MCF 10A (cell line): Measurements from ENCODE around the gene ZFP37. TPM values are rescaled to one million over a fixed set of nuclear protein-coding genes. Genes with fewer than 3 reads are reported as not detected.
A peak's percentile ranks its signal among the peaks of the same experiment; 100 is the strongest.
"Not testable (repeated sequence)": the region's sequence is repeated elsewhere in the genome, so short reads cannot be mapped to it uniquely, and the experiment has no call there.

Experiments used
- BruUV-seq: library from RNA; stranded (reverse); fragments of 400-500 nt; replicated peaks from 2 replicates; lab custom pipeline; 2021; lab: Mats Ljungman, UMichigan
- CTCF ChIA-PET: fragments of 300-600 bp; sonication (Branson Sonifier 250); formaldehyde crosslinking; extraction: SDS; loops from one replicate; lab custom pipeline; 2021; ENCODE audit warnings: antibody characterized with exemption, inconsistent platforms; lab: Yijun Ruan, JAX
- POLR2A ChIA-PET: fragments of 300-600, 350-650 bp; sonication (Branson Sonifier 250); formaldehyde crosslinking; extraction: SDS; loops from one replicate; lab custom pipeline; 2020; ENCODE audit warnings: antibody characterized with exemption, inconsistent platforms; lab: Yijun Ruan, JAX
- DNase-seq: peaks from one replicate; pipeline ENCODE4 v3.0.0-alpha.2; 2018; ENCODE audit not compliant: unreplicated experiment
- H3K27ac Mint-ChIP-seq: one replicate; pipeline ENCODE4 v1.8.0; 2022; ENCODE audit warnings: mild to moderate bottlenecking, low read depth, mixed read lengths; ENCODE audit not compliant: unreplicated experiment
- H3K27me3 Mint-ChIP-seq: one replicate; pipeline ENCODE4 v1.8.0; 2022; ENCODE audit warnings: mixed read lengths; ENCODE audit not compliant: insufficient read depth, unreplicated experiment
- H3K36me3 Mint-ChIP-seq: one replicate; pipeline ENCODE4 v1.8.0; 2022; ENCODE audit warnings: mild to moderate bottlenecking, moderate library complexity, mixed read lengths; ENCODE audit not compliant: insufficient read depth, unreplicated experiment
- H3K4me1 Mint-ChIP-seq: one replicate; pipeline ENCODE4 v1.8.0; 2022; ENCODE audit warnings: mixed read lengths; ENCODE audit not compliant: insufficient read depth, unreplicated experiment
- H3K4me3 Mint-ChIP-seq: one replicate; pipeline ENCODE4 v1.8.0; 2022; ENCODE audit warnings: mild to moderate bottlenecking, moderate library complexity, mixed read lengths; ENCODE audit not compliant: unreplicated experiment
- H3K9me3 Mint-ChIP-seq: one replicate; pipeline ENCODE4 v1.8.0; 2022; ENCODE audit warnings: mixed read lengths; ENCODE audit not compliant: unreplicated experiment
- CTCF ChIP-seq: fragments of 200-600 bp; IDR thresholded peaks from one replicate; pipeline ENCODE4 v1.8.0; 2022; ENCODE audit warnings: antibody characterized with exemption, mild to moderate bottlenecking; ENCODE audit not compliant: unreplicated experiment
- intact Hi-C: fragments of 100-400 bp; cut with micrococcal nuclease; formaldehyde crosslinking; loops from 2 replicates; pipeline ENCODE4 v1.14.1; 2022
- total RNA-seq: library from RNA; stranded (reverse); gene quantifications from 2 replicates; pipeline ENCODE4 v1.2.3, GENCODE V29; 2022

ZFP37 gene
- total RNA-seq, 1 experiment from 2014 or later = 3.5 TPM

- H3K36me3 Mint-ChIP-seq, intact Hi-C loops, BruUV-seq, H3K4me3 Mint-ChIP-seq, H3K4me1 Mint-ChIP-seq, H3K27ac Mint-ChIP-seq, CTCF ChIA-PET, DNase-seq, POLR2A ChIA-PET, H3K27me3 Mint-ChIP-seq, H3K9me3 Mint-ChIP-seq: not testable (repeated sequence)
Measured at GRCh38 chr9:113062256-113062931, 5.9 kb upstream of the ZFP37 start.

- intact Hi-C loops, H3K9me3 Mint-ChIP-seq, H3K27ac Mint-ChIP-seq, H3K4me3 Mint-ChIP-seq, BruUV-seq, H3K27me3 Mint-ChIP-seq, H3K36me3 Mint-ChIP-seq, H3K4me1 Mint-ChIP-seq, DNase-seq, POLR2A ChIA-PET, CTCF ChIA-PET: not testable (repeated sequence)
Measured at GRCh38 chr9:113061072-113061850, 4.7 kb upstream of the ZFP37 start.

- H3K27me3 Mint-ChIP-seq, POLR2A ChIA-PET, H3K27ac Mint-ChIP-seq, H3K9me3 Mint-ChIP-seq, H3K4me3 Mint-ChIP-seq, CTCF ChIA-PET, BruUV-seq, H3K4me1 Mint-ChIP-seq, H3K36me3 Mint-ChIP-seq, DNase-seq, intact Hi-C loops: not testable (repeated sequence)
Measured at GRCh38 chr9:113059581-113060284, 3.2 kb upstream of the ZFP37 start.

GRCh38 chr9:113057193-113057592 lies 669 bp upstream of the ZFP37 start:
- H3K27me3 Mint-ChIP-seq = no peaks in the 10 kb centered on the region
- no peak for TF ChIP-seq CTCF
- ChIA-PET CTCF (no interaction called here), POLR2A (interaction anchor here (0.6 to 1.0 kb wide), 4 partner anchors 10 to 97 kb away, joined by 3 to 7 read pairs (median 5); no protein-coding TSS in a partner anchor)
- H3K36me3 Mint-ChIP-seq = no peaks in the 10 kb centered on the region
- intact Hi-C loops = no loop called here
- no peak overlapping the region for H3K4me3 Mint-ChIP-seq
- no peak overlapping the region for H3K27ac Mint-ChIP-seq
- no peak for DNase-seq
- no peaks in the 10 kb centered on the region for H3K4me1 Mint-ChIP-seq
- H3K9me3 Mint-ChIP-seq = no peaks in the 10 kb centered on the region
- BruUV-seq = no TSS peak

- intact Hi-C loops = loop anchor here (1.0 kb wide), 1 partner anchor 42 kb away; no protein-coding TSS in a partner anchor
- TF ChIP-seq CTCF = no peak
- Mint-ChIP-seq H3K9me3 (peaks cover 47% of the 10 kb centered on the region), H3K4me3 (no peak overlapping the region), H3K4me1 (no peaks in the 10 kb centered on the region), H3K27me3 (no peaks in the 10 kb centered on the region), H3K36me3 (peaks cover 52% of the 10 kb centered on the region), H3K27ac (no peak overlapping the region)
- DNase-seq = peak; percentile 5
- POLR2A ChIA-PET = interaction anchor here (0.5 to 1.7 kb wide), 3 partner anchors 14 to 43 kb away, joined by 3 to 7 read pairs (median 4); partner anchors contain the start of gene ZFP37
- CTCF ChIA-PET = interaction anchor here (1.1 to 1.3 kb wide), 2 partner anchors 10 to 121 kb away, joined by 3 read pairs; no protein-coding TSS in a partner anchor
- BruUV-seq = no TSS peak
Measured at GRCh38 chr9:113042884-113043657, 13.5 kb downstream of the ZFP37 start.
